IMR-90 (cell line): Measurements from ENCODE around the gene SOST.

Source experiments
- BHLHE40 ChIP-seq: fragments of 150-350 bp; IDR thresholded peaks from 2 replicates; pipeline ENCODE4 v1.6.1; 2016; ENCODE audit warnings: mild to moderate bottlenecking, low read depth, low read length
- CEBPB ChIP-seq: IDR thresholded peaks from 2 replicates; pipeline ENCODE4 v1.6.1; 2012; ENCODE audit warnings: low read depth, low read length, improper control_type of control experiment
- CTCF ChIP-seq: conservative IDR thresholded peaks from 2 replicates; pipeline ENCODE4 v1.5.1; 2012; ENCODE audit warnings: mild to moderate bottlenecking, low read depth, low read length, improper control_type of control experiment
- MAFK ChIP-seq: IDR thresholded peaks from 2 replicates; pipeline ENCODE4 v1.6.1; 2012; ENCODE audit warnings: low read depth, low read length, improper control_type of control experiment
- POLR2A ChIP-seq: IDR thresholded peaks from 2 replicates; pipeline ENCODE4 v1.6.1; 2012; ENCODE audit warnings: mild to moderate bottlenecking, low read depth, low read length
- RAD21 ChIP-seq: IDR thresholded peaks from 2 replicates; pipeline ENCODE4 v1.6.1; 2012; ENCODE audit warnings: low read length, improper control_type of control experiment
- RFX5 ChIP-seq: IDR thresholded peaks from 2 replicates; pipeline ENCODE4 v1.8.0; 2012; ENCODE audit warnings: low read depth, mild to moderate bottlenecking, low read length, moderate library complexity

GRCh38 chr17:43784068-43784467 lies 25.5 kb upstream of the SOST start:
- TF ChIP-seq CTCF = no peak
- no peak for TF ChIP-seq BHLHE40
- TF ChIP-seq POLR2A = no peak
- no peak for TF ChIP-seq RAD21
- no peak for TF ChIP-seq CEBPB
- TF ChIP-seq MAFK = peak; percentile 52
- TF ChIP-seq RFX5 = no peak
